ENCODE results near the gene ZNF12.

GRCh38 chr7:6644728-6645127 lies 62.0 kb downstream of the ZNF12 start:
- TF ChIP-seq, protein P1, sequence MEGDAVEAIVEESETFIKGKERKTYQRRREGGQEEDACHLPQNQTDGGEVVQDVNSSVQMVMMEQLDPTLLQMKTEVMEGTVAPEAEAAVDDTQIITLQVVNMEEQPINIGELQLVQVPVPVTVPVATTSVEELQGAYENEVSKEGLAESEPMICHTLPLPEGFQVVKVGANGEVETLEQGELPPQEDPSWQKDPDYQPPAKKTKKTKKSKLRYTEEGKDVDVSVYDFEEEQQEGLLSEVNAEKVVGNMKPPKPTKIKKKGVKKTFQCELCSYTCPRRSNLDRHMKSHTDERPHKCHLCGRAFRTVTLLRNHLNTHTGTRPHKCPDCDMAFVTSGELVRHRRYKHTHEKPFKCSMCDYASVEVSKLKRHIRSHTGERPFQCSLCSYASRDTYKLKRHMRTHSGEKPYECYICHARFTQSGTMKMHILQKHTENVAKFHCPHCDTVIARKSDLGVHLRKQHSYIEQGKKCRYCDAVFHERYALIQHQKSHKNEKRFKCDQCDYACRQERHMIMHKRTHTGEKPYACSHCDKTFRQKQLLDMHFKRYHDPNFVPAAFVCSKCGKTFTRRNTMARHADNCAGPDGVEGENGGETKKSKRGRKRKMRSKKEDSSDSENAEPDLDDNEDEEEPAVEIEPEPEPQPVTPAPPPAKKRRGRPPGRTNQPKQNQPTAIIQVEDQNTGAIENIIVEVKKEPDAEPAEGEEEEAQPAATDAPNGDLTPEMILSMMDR (IDR thresholded peaks at IDR 0.05), result no peak
- TF ChIP-seq POLR2A (IDR thresholded peaks at IDR 0.05), result no peak
